Hematopoietic multipotent progenitor cell treated with erythropoietin and hydrocortisone succinate and interleukin-3 and kit ligand, for 8 days (in vitro differentiated cells): Measurements from ENCODE around the gene ADAD1.
"Not testable (repeated sequence)": the region's sequence is repeated elsewhere in the genome, so short reads cannot be mapped to it uniquely, and the experiment has no call there.

Source experiments
- DNase-seq: peaks from one replicate; pipeline ENCODE4 v3.0.0-alpha.2; 2015

Gene ADAD1

DNA sequence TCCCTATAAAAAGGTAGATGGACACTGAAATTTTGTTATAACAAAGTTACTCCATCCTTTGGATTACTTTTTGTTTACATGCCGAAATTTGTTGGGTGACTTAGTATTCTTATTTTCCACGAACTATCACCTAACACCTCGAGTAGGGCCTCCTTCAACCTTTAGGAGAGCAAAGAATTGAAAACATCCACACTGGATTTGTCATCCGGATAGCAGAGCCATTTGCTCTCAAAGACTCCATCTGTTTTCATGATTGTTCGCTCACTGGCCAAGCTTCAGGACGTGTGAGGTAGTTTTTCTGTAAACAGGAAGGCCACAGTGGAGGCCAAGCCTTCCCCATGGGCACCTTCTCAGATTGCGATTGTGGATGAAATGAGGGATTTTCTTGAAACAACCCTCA is at the start of gene ADAD1:
TSS of gene ADAD1 (plus strand) at position 301 of the 400 bp plus-strand sequence. CDS start 1,059 bp downstream, outside the sequence.
- no peak for DNase-seq

DNA sequence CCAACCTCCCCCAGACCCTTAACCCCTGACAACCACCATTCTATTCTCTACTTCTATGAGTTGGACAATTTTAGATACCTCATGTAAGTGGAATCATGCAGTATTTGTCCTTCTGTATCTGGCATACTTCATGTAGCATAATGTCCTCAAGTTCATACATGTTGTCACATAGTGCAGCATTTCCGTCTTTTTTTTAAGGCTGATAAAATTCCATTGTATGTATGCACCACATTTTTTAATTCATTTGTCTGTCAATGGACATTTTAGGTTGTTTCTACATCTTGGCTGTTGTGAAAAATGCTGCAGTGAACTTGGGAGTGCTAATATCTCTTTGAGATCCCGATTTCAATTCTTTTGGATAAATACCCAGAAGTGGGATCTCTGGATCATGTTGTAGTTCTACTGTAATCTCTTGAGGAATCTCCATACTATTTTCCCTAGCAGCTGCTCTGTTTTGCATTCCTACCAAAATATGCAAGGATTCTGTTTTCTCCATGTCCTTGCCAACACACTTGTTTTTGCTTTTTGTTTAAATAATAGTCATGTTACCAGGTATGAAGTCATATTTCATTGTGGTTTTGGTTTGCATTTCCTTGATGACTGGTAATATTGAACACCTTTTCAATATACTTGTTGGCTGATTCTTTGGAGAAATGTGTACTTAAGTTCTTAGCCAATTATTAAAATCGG is 48.8 kb upstream of the ADAD1 start:
- no peak for DNase-seq

DNA sequence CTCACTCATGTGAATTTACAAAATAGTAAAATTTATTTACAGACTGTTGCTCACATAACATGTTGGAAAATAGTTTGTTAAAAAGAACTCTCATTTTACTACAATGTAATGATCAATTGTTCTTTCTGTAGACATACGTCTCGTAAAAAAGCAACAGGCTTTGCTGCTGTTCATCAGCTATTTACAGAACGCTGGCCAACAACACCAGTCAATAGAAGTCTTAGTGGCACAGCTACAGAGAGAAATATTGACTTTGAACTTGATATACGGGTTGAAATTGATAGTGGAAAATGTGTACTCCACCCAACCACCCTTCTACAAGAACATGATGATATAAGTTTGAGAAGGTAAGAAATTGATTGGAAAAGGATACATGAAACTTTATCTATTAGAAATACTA is 47.6 kb upstream of the ADAD1 start:
- no peak for DNase-seq

DNA sequence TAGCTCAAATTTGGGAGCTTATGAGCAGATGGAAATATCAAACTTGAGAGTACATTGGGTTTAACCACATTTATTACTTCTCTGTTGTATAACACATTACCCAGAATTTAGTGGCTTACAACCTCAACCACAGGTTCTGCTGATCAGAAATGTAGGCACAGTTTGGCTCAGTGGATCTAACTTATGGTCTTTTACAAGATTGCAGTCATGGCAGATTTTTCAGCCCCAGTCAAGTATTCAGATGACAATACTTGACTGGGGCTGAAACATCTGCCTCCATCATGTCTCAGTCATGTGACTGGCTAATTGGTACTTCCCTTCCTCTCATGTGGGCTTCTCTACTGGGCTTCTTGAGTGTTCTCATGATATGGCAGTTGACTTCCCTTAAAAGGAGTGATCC is 44.0 kb upstream of the ADAD1 start:
- no peak for DNase-seq

DNA sequence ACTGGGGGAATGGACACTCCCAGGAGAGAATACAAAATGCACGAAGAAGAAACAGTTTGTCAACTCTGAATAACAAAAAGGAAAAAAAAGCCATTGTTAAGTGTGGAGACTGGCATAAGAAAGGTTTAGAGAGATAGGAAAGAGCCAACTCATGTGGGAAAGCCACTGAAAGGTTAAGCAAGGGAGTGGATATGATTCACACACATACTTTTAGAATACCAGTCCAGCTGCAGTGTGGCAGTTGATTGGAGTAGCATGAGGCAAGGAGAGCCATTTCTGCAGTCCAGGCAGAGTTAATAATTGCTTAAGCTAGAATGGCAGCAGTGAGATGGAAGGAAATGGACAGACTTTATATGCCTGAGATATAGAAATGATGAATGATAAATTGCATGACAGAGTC is 36.9 kb upstream of the ADAD1 start:
- no peak for DNase-seq

DNA sequence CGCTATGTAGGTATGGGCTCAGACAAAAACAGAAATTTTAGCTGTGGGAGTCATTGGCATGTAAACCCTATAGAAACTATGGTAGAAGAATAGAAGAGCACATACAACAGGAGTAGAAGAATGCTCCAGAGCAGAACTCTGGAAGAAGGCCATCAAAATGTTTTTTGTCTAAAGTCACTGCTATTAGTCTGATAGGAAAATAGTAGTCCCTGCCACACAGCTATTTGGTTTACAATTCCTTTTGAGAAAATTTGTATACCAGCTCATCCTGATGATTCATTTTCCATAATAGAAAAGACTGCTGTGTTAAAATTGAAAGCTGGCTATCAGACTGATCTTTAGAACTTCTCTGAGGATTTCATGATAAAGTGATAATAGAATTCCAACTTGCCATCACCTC is 32.8 kb upstream of the ADAD1 start:
- no peak for DNase-seq

DNA sequence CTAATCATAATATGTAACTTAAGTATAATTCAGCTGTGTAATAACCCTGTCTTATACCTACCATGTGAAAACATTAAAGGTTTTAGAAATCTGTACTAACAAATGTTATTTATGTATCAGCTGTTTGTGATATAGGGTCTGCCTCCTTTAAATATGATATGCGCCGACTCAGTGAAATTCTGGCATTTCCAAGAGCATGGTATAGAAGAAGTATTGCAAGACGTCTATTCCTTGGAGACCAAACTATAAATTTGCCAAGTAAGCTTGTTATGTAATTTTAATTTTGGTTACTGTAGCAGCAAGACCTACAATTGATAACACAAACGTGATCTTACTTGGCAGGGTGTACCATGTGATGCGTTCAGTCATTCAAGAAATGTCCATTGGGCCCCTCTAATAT is 32.3 kb upstream of the ADAD1 start:
- DNase-seq, result no peak

DNA sequence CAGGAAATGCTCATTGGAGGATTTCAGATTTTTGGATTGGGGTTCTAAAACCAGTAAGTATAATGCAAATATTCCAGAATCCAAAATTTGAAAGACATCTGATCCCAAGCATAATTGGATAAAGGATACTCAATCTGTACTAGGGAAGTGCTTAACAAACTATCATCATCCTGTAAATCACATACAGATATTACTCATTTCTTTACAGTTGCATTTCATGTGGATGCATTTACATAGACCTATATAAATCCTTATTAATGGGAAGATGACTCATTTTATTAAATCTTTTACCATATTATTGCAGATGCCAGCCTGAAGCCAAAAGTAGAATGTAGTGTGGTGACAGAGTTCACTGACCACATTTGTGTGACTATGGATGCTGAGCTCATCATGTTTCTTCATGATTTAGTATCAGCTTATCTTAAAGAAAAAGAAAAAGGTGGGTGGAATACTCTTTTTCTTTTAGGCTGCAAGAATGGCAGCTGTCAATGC is 22.4 kb upstream of the ADAD1 start:
- no peak for DNase-seq

DNA sequence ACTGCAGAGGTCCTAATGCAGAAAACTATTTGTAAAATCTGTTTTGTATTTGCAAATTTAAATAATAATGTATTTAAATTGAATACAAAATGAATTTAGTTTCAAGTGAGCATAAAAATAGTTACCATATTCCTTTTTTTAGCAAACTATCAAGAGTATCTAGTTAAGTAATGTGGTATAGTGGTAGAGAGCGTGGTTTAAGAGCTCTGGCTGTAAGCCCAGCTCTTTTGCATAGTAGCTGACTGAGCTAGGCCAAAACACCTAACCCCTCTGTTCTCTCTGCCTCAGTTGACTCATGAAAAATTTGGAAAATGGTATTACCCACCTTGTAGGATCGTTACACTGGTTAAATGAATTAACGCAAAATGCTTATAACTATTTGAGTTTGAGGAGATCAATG is 18.1 kb upstream of the ADAD1 start:
- no peak for DNase-seq

DNA sequence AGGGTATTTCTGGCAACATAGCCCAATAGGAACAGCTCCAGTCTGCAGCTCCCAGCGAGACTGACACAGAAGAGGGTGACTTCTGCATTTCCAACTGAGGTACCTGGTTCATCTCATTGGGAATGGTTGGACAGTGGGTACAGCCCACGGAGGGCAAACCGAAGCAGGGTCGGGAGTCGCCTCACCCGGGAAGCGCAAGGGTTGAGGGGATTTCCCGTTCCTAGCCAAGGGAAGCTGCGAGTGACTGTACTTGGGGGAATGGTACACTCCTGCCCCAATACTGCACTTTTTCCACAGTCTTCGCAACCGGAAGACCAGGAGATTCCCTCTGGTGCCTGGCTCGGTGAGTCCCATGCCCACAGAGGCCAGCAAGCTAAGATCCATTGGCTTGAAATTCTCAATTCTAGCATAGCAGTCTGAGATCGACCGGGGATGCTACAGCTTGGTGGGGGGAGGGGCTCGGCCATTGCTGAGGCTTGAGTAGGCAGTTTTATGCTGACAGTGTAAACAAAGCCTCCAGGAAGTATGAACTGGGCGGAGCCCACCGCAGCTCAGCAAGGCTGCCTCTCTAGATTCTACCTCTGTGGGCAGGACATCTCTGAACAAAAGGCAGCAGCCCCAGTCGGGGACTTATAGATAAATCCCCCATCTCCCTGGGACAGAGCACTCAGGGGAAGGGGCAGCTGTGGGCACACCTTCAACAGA is 14.0 kb upstream of the ADAD1 start:
- no peak for DNase-seq

DNA sequence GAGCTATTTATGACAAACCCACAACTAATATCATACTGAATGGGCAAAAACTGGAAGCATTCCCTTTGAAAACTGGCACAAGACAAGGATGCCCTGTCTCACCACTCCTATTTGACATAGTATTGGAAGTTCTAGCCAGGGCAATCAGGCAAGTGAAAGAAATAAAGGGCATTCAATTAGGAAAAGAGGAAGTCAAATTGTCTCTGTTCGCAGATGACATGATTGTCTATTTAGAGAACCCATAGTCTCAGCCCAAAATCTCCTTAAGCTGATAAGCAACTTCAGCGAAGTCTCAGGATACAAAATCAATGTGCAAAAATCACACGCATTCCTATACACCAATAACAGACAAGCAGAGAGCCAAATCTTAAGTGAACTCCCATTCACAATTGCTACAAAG is 10.0 kb upstream of the ADAD1 start:
- not testable (repeated sequence) for DNase-seq

DNA sequence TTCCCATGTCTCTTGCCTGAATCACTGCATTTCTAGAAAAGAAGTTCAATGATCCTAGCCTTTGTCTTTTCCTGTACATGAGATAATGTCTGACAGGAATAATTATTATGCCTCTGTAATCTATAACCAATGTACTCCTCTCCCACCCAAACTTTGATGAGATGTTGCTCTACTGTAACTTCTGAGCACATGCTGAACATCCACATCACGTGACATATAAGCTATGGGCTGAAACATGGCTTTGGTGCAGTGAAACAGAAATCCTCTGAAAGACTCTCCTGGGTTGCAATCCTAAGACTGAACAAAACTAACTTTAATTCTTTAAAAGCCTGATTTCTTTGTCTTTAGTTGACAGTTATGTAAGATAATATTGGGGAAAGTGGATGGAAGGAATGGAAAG is 1.5 kb upstream of the ADAD1 start:
- no peak for DNase-seq

DNA sequence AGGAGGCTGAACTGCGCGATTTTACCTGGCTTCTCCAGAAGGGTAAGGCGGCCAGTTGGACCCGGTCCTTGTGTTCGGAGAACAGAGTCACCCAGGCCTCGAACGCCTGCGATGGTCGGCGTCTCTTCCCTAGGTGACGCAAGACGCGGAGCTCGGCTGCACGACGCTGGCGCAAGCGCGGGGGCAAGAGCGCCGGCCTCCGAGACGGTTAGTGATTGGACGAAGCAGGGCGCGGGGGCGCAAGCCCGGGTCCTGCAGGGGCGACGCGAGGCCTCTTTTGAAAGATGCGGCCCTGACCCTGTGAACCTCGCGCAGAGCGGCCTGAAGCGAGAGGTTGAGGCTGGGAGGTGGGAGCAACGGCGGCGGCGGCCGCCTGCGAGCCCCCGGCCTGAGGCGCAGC is 428 bp downstream of the ADAD1 start:
- DNase-seq, result no peak

DNA sequence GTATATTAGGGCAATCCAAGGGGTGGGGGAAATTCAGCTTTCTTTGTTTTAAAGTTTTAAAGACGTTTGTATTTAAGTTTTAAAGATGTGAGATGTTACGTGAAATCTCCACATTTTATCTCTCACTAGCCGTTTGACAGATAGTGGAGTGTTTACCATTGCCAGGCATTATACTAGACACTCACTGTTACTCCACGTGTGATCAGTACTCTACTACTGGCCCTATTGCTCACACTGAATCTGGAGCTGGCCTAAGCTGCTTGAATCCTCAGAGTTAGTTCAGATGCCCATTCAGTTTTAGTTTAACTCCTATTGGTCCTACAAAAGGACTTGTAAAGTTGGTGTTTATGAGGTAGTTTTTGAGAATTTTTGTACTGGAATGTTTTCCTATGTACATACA is 4.5 kb downstream of the ADAD1 start:
- no peak for DNase-seq

DNA sequence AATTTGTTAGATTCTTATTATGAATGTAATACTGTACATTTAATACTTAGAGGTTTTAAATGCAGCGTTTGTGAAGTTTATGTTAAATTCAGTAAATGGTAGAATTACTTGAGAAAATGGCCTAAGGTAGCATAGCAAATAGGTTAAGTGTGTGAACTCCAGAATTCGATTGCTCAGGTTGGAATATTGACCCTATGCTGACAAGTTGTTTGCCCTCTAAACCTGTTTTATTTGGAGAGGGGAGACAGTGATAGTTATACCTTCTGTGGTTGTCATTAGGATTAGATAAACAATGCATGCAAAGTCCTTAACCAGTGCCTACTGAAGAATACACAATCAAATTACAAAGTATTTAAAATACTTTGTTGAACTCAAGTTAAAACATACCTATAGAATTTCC is 5.4 kb downstream of the ADAD1 start:
- DNase-seq, result no peak

DNA sequence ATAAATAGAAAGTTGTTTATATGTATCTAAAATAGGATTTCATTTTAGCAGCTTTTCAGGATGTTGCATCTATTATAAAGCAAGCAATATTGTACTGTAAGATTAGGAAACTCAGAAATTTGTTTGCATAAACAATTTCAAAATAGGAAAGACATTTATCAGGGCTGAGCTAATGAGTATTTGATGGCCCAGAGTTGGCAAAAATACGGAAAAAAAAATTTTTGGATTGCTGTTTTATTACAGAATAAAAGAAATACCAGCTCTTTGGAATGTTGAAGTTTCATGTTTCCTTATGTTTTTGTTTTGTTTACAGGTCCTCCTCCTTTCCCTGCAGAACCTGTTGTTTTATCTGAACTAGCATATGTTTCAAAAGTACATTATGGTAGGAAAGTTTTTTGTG is 14.5 kb downstream of the ADAD1 start:
- DNase-seq, result no peak

DNA sequence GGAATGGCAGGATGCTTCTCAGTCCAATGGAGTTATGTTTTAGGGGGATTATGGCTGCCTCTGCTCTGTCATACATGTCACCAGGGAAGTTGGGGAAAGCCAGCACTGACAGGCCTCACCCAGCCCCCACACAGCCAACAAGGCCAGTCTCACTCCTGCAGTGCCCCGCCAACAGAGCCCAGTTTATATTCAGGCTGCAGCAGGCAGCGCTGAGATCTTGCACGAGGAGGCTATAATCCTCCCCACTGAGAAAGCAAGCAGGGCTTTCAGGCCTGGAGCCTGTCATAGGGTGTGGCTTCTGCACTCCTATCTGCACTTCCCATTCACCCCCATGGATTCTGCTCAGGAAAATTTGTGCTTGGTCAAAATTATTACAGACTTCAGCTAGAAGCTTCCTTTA is 25.1 kb downstream of the ADAD1 start:
- DNase-seq, result no peak

DNA sequence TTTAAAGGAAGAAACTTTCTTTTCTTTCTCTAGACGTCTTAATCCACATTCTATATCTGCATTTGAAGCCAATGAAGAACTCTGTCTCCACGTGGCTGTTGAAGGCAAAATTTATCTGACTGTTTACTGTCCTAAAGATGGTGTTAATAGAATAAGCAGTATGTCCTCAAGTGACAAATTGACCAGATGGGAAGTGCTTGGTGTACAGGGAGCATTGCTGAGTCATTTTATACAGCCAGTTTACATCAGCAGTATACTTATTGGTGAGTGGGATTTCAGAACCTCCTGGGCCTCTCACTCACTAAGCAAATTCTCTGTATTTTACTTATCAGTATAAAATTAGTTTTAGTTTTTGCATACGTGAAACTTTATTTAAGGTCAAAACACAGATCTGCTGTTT is 33.7 kb downstream of the ADAD1 start:
- no peak for DNase-seq

DNA sequence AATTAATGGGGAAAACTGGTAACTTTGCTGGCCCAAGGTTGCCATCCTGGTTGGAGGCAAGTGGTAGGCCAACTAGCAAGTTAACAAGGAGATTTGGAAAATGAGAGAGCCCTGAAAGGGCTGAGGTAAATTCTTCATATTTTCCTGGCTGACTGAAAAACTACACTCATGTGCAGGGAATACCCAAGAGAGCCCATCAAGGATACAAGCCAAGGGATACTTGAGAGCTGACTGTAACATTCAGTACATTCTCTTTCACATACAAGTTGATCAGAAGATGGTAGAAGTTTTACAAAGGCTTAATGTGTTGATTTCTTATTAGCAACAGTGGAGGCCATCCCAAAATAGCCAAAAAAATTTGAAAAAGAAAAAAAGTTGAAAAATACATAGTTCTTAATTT is 44.4 kb downstream of the ADAD1 start:
- DNase-seq, result no peak

DNA sequence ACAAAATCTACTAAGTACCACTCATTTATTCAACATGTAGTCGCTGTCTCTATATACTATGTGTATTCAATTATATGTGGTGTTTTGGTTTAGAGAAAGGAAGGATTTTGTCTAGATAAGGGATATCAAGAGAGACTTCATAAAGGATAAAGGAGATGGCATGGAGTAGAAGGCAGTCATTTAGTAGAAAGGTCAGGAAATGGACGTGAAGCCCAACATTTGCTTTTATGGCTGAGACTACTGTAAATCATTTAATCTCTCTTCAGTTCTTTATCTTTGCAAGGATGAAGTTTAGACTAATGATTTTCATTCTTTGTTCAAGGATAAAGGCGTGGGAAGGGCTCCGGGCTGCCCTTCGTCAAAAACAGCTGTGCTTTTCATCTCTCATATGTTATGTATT is 52.5 kb downstream of the ADAD1 start:
- no peak for DNase-seq

DNA sequence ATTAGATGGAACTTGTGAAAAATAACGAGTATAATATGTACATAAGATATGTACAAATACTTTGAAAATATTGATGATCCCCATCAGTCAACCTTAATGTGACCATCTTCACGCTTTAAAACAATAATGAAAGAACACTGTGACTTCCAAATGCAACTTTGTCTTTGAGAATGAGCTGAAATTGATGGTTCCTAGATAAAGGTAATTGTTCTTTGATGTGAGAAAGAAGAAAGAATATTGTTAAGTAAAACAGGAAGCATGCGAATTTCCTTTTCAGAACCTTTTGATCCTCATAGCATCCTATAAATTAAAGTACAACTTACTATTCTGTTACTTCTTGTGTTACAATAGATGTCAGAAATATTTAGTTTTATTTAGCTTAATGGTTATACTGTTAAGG is 55.5 kb downstream of the ADAD1 start:
- DNase-seq, result no peak

DNA sequence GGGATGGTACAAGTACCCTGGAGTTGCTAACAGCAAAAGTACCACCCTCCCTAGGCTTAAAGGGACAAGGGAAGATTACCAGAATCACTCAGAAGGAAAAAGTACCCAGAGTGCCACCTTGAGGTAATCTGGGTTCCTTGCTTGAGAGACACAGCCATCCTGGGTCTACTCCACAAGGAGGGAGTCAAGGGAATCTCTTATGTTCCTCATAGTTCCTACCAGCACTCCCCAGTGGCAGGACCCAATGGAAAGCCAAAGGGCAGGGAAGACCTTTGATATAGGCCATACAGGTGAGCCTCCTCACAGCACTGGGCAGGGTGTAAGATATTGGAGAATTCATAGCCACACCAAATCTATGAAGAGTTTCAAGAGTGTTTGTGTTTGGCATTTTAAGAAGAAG is 72.0 kb downstream of the ADAD1 start:
- DNase-seq, result peak; percentile 24

DNA sequence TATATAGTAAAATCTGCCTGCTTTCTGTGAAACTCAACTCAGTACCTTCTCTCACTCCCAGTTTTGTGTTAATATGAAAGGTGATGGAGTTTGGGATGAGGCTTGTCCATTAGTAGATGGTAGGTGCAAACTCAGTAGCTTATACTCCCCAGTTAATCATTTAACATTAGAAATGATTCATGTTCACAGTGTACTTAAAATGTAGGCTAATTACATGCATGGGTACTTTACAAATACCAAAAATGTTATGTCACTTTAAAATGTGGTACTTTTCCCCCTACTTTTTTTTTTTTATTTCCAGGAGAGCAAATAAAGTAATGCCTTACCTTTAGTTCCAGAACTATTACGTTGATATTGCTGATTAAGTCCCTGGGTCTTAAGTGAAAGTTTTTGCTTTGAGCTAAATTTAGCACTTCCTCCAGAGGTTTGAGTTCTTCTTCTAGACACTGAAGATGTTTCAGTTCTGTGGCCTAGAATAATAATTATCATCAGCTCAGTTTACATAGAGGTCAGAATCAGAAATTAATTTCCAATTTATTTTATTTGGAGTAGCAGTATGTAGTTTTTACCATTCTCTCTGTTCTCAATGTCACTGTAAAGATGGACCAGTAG is 74.7 kb downstream of the ADAD1 start:
- DNase-seq, result no peak
